K562 (cell line): ENCODE results near the gene NR1D2. TPM values are rescaled to one million over a fixed set of nuclear protein-coding genes. Genes with fewer than 3 reads are reported as not detected.

Source experiments
- ATAC-seq: fragments of 200-7000 bp; cut with Tn5 transposase; 3 replicates; pipeline ENCODE4 v1.9.1; 2020; ENCODE audit warnings: moderate library complexity
- BruUV-seq: library from RNA; stranded (reverse); fragments of 400-500 nt; replicated peaks from 2 replicates; lab custom pipeline; 2021; lab: Mats Ljungman, UMichigan
- CTCF ChIA-PET: fragments of 300-600 bp; formaldehyde crosslinking; extraction: SDS; loops from one replicate; lab custom pipeline; 2021; ENCODE audit warnings: low intra/inter-chr PET ratio; lab: Yijun Ruan, JAX
- POLR2A ChIA-PET: fragments of 300-600, 350-650 bp; sonication (Branson Sonifier 250); formaldehyde crosslinking; extraction: SDS; loops from one replicate; lab custom pipeline; 2021; ENCODE audit warnings: antibody characterized with exemption, inconsistent platforms; lab: Yijun Ruan, JAX
- DNase-seq, 4 experiments: peaks; one replicate each; pipeline versions ENCODE4 v3.0.0 to v3.0.0-alpha.2; 2011 to 2018; ENCODE audit warnings: low spot score in 3 of 4, mixed read lengths in 3 of 4; ENCODE audit errors: extremely low read depth in 1 of 4
- FAIRE-seq: peaks from 2 replicates; lab custom pipeline; 2011; peaks lifted over from hg19 to GRCh38; lab: Jason Lieb, UNC
- H2AFZ ChIP-seq: 2 replicates; pipeline ENCODE4 v1.6.0; 2011; ENCODE audit warnings: low read depth, low read length, control low read depth, inconsistent platforms
- H3K27ac ChIP-seq: fragments of 200-600 bp; 3 replicates; pipeline ENCODE4 v1.8.0; 2011; ENCODE audit warnings: low read depth, mild to moderate bottlenecking, control low read depth, inconsistent platforms, low read length, moderate library complexity, mixed read lengths; ENCODE audit errors: extremely low read depth
- H3K27me3 ChIP-seq, 2 experiments: fragments of 300-600 bp in 1 of 2; 2 replicates in 1 of 2; 3 replicates in 1 of 2; pipeline versions ENCODE4 v1.6.0 to v1.8.0; 2011; ENCODE audit warnings: inconsistent platforms in 2 of 2, low read length in 2 of 2, mild to moderate bottlenecking in 1 of 2, mixed read lengths in 1 of 2, moderate library complexity in 1 of 2; ENCODE audit not compliant: control insufficient read depth in 2 of 2, insufficient read depth in 2 of 2
- H3K36me3 ChIP-seq: fragments of 300-600 bp; 3 replicates; pipeline ENCODE4 v1.8.0; 2011; ENCODE audit warnings: mild to moderate bottlenecking, low read length, inconsistent platforms; ENCODE audit not compliant: control insufficient read depth, insufficient read depth
- H3K4me1 ChIP-seq, 2 experiments: fragments of 200-600 bp in 1 of 2; replicated peaks in 1 of 2; 2 replicates in 1 of 2; 3 replicates in 1 of 2; pipeline versions ENCODE4 v1.5.1 to v1.8.0; 2011; ENCODE audit warnings: inconsistent platforms in 2 of 2, low read length in 2 of 2, mild to moderate bottlenecking in 1 of 2, mixed read lengths in 1 of 2, moderate library complexity in 1 of 2; ENCODE audit not compliant: control insufficient read depth in 2 of 2, insufficient read depth in 2 of 2
- H3K4me2 ChIP-seq: 2 replicates; pipeline ENCODE4 v1.6.1; 2011; ENCODE audit warnings: low read length, control low read depth, inconsistent platforms, mixed read lengths; ENCODE audit not compliant: insufficient read depth
- H3K4me3 ChIP-seq: fragments of 200-600 bp; sonication (generic), shearing (Covaris generic); 2 replicates; pipeline ENCODE4 v1.5.1; 2016; ENCODE audit warnings: control low read depth, inconsistent platforms
- H3K79me2 ChIP-seq: fragments of 200-600 bp; 3 replicates; pipeline ENCODE4 v1.8.0; 2011; ENCODE audit warnings: low read length, inconsistent platforms; ENCODE audit not compliant: control insufficient read depth, insufficient read depth
- H3K9ac ChIP-seq, 2 experiments: 2 replicates each; pipeline versions ENCODE4 v1.6.0 to v1.6.1; 2011; ENCODE audit warnings: low read depth in 2 of 2, low read length in 2 of 2, control low read depth in 1 of 2, inconsistent platforms in 1 of 2, mild to moderate bottlenecking in 1 of 2, mixed read lengths in 1 of 2; ENCODE audit not compliant: insufficient read depth in 1 of 2
- H3K9me1 ChIP-seq: one replicate; pipeline ENCODE4 v1.6.0; 2011; ENCODE audit warnings: inconsistent platforms, mild to moderate bottlenecking, low read length, moderate library complexity; ENCODE audit not compliant: control insufficient read depth, insufficient read depth
- H3K9me3 ChIP-seq: replicated peaks from 2 replicates; pipeline ENCODE4 v1.5.1; 2011; ENCODE audit warnings: low read depth, low read length, inconsistent platforms; ENCODE audit not compliant: control insufficient read depth, insufficient read depth
- H4K20me1 ChIP-seq: replicated peaks from 2 replicates; pipeline ENCODE4 v1.6.1; 2011; ENCODE audit warnings: low read length, inconsistent platforms, mixed read lengths; ENCODE audit not compliant: control insufficient read depth, insufficient read depth
- CBFA2T2 ChIP-seq: fragments of 450-650 bp; conservative IDR thresholded peaks from 2 replicates; pipeline ENCODE4 v1.6.1; 2017; ENCODE audit warnings: mild to moderate bottlenecking
- ESRRB ChIP-seq: fragments of 250-450 bp; sonication (Bioruptor Pico); IDR thresholded peaks from 2 replicates; pipeline ENCODE4 v1.5.0; 2020; ENCODE audit warnings: mild to moderate bottlenecking, moderate library complexity, borderline replicate concordance
- EWSR1 ChIP-seq: fragments of 450-650 bp; IDR thresholded peaks from 2 replicates; pipeline ENCODE4 v1.6.1; 2018; ENCODE audit warnings: borderline replicate concordance, mild to moderate bottlenecking, low read depth, moderate library complexity; ENCODE audit not compliant: partially characterized antibody
- GABPB1 ChIP-seq: sonication (generic); formaldehyde crosslinking; IDR thresholded peaks from 2 replicates; pipeline ENCODE4 v1.8.0; 2022; ENCODE audit warnings: mild to moderate bottlenecking, missing genetic modification reagents
- KDM1A ChIP-seq, 2 experiments: fragments of 450-650 bp; IDR thresholded peaks; 2 replicates each; pipeline ENCODE4 v1.6.1; 2016; ENCODE audit warnings: mild to moderate bottlenecking in 2 of 2
- MYNN ChIP-seq, 2 experiments: sonication (generic); formaldehyde crosslinking in 1 of 2; IDR thresholded peaks; 2 replicates each; pipeline versions ENCODE4 v1.5.0 to v1.6.1; 2016 to 2020; ENCODE audit warnings: antibody characterized with exemption in 1 of 2, missing genetic modification reagents in 1 of 2
- RCOR1 ChIP-seq, 2 experiments: IDR thresholded peaks; 2 replicates each; pipeline ENCODE4 v1.6.1; 2012; ENCODE audit warnings: low read depth in 2 of 2, low read length in 2 of 2, borderline replicate concordance in 1 of 2, improper control_type of control experiment in 1 of 2
- TBP ChIP-seq: optimal IDR thresholded peaks from 2 replicates; pipeline ENCODE3; 2011; ENCODE audit warnings: low read depth, low read length, improper control_type of control experiment
- UBTF ChIP-seq, 2 experiments: IDR thresholded peaks; 2 replicates each; pipeline ENCODE4 v1.6.1; 2012; ENCODE audit warnings: improper control_type of control experiment in 2 of 2, low read depth in 2 of 2, low read length in 2 of 2, borderline replicate concordance in 1 of 2
- ZNF134 ChIP-seq: fragments of 250-450 bp; sonication (Bioruptor Pico); conservative IDR thresholded peaks from 2 replicates; pipeline ENCODE4 v1.4.0; 2020
- ZNF165 ChIP-seq: fragments of 250-450 bp; sonication (Bioruptor Pico); IDR thresholded peaks from 2 replicates; pipeline ENCODE4 v1.4.0; 2020; ENCODE audit warnings: borderline replicate concordance
- WGBS: fragments of 100-300 bp; shearing (Covaris generic); methylation state at CpG from one replicate; pipeline ENCODE4 v1.1.6; 2016; ENCODE audit warnings: low coverage, mixed read lengths; ENCODE audit not compliant: insufficient coverage; ENCODE audit errors: missing lambda C conversion rate; 5-methylcytosine and 5-hydroxymethylcytosine counted together
- in situ Hi-C: fragments of 300-500 bp; cut with MboI; formaldehyde crosslinking; loops from 4 replicates; pipeline ENCODE4 v1.15.0; 2018; ENCODE audit warnings: inconsistent platforms, mixed read lengths
- intact Hi-C: fragments of 100-400 bp; cut with micrococcal nuclease; formaldehyde crosslinking; loops from 2 replicates; pipeline ENCODE4 v1.14.2; 2022
- polyA plus RNA-seq, 8 experiments: library from polyadenylated mRNA; depleted of rRNA in 4 of 8; stranded (reverse) in 5 of 8; unstranded in 3 of 8; fragments of >200 nt; fragmentation: Nextera tagmentation in 2 of 8; fragmentation: Illumina TruSeq in 1 of 8; extraction: Ambion mirVana in 2 of 8; extraction: Trizol in 1 of 8; gene quantifications; 2 replicates each; pipeline versions ENCODE4 v1.2.1 to v1.2.3, GENCODE V29; 2011 to 2014; ENCODE audit warnings: inconsistent platforms in 1 of 8, missing spikeins in 1 of 8
- total RNA-seq, 7 experiments: library from RNA; depleted of rRNA in 6 of 7; stranded (reverse); fragments of >200 nt in 6 of 7; fragmentation: Illumina TruSeq in 2 of 7; extraction: Trizol in 2 of 7; gene quantifications; 2 replicates each; pipeline versions ENCODE4 v1.2.1 to v1.2.3, GENCODE V29; 2011 to 2021; ENCODE audit warnings: low replicate concordance in 1 of 7
- TF ChIP-seq, protein P1 (sequence below), 3 experiments: IDR thresholded peaks in 2 of 3; conservative IDR thresholded peaks in 1 of 3; 2 replicates each; pipeline ENCODE4 v1.5.1; 2011 to 2012; ENCODE audit warnings: low read length in 3 of 3, mild to moderate bottlenecking in 3 of 3, control low read depth in 2 of 3, improper control_type of control experiment in 1 of 3, inconsistent platforms in 1 of 3, low read depth in 1 of 3, mixed read lengths in 1 of 3, moderate library complexity in 1 of 3; ENCODE audit not compliant: insufficient read depth in 2 of 3
- TF ChIP-seq, protein P2 (sequence below): sonication (generic); formaldehyde crosslinking; IDR thresholded peaks from 2 replicates; pipeline ENCODE4 v1.8.0; 2022; ENCODE audit warnings: mild to moderate bottlenecking, missing genetic modification reagents
- TF ChIP-seq, protein P3 (sequence below): fragments of 450-650 bp; formaldehyde crosslinking; IDR thresholded peaks from 2 replicates; pipeline ENCODE4 v1.4.0; 2022; ENCODE audit warnings: missing genetic modification characterization

NR1D2 gene
- total and polyA plus RNA-seq, 9 of the 15 experiments (the other 6 are each of a cell fraction or from before 2014, with no cell fraction given), result 1.2 to 5.5 (median 2.9) TPM

DNA sequence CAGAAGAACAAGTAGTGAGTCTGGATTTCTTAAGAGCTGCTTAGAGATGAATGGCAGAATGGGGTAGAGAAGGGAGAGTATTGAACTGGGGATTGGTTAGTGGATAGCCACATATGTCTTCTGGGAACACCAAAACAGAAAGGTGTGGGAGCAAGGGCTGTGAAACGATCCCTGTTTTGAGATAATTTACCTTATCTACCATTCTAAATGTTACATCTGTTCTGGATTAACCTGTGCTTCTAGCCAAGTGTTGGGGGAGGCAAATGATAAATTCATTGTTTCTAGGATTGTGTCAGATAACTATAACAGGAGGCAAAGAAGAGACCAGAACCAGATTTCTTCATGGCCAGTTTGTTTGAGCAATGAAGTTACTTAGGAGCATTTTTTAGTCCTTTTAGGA lies 8.4 kb downstream of the NR1D2 start (continued):
- no peak for TF ChIP-seq UBTF (IDR thresholded peaks at IDR 0.05; ENCODE audit: borderline replicate concordance in 1 of 2, low read depth in 2 of 2, low read length in 2 of 2)
- 0 out of 4 replicates have a peak, but pooled peaks of 1 of the 2 experiments have one; percentile 13 for TF ChIP-seq RCOR1 (IDR thresholded peaks at IDR 0.05; ENCODE audit: borderline replicate concordance in 1 of 2, low read depth in 2 of 2, low read length in 2 of 2)
- peak; percentile 63 for TF ChIP-seq CBFA2T2

- DNase-seq, result no peak
- H3K4me2 ChIP-seq, result no peak overlapping the region
- intact Hi-C loops (no loop called here), in situ Hi-C loops (no loop called here)
- WGBS, result 60% methylated on average over 5 of the region's 5 CpGs
- no peaks in the 10 kb centered on the region; the same call in 2 of the 3 replicates for H3K36me3 ChIP-seq
- no peak for ATAC-seq
- CTCF ChIA-PET, result no interaction called here
- H3K4me3 ChIP-seq, result no peak overlapping the region
- no TSS peak for BruUV-seq
- FAIRE-seq, result no peak
- H3K9ac ChIP-seq, result no peak overlapping the region
- no peak overlapping the region for H2AFZ ChIP-seq
- H3K9me3 ChIP-seq, result no peaks in the 10 kb centered on the region
- H3K4me1 ChIP-seq, result peaks cover 0 to 14% of the 10 kb centered on the region in 2 experiments; a peak in 2 of 5 replicates
- H3K27ac ChIP-seq, result no peak overlapping the region
- POLR2A ChIA-PET, result interaction anchor here (1.3 kb wide), 1 partner anchor 37 kb away, joined by 11 read pairs; the partner anchor contains the start of genes NKIRAS1 and RPL15
- no peaks in the 10 kb centered on the region for H3K27me3 ChIP-seq
- no peaks in the 10 kb centered on the region for H3K79me2 ChIP-seq
- H3K9me1 ChIP-seq, result no peaks in the 10 kb centered on the region
- H4K20me1 ChIP-seq, result no peaks in the 10 kb centered on the region
- TF ChIP-seq ZNF165 (CRISPR knock-in tag) (no peak), ESRRB (no peak), TBP (no peak), KDM1A (IDR thresholded peaks at IDR 0.05) (no peak), MYNN (IDR thresholded peaks at IDR 0.05) (no peak), MYNN (CRISPR knock-in tag; IDR thresholded peaks at IDR 0.05) (no peak), EWSR1 (no peak), ZNF134 (CRISPR knock-in tag) (no peak), GABPB1 (CRISPR knock-in tag) (no peak)
- TF ChIP-seq, protein P1, sequence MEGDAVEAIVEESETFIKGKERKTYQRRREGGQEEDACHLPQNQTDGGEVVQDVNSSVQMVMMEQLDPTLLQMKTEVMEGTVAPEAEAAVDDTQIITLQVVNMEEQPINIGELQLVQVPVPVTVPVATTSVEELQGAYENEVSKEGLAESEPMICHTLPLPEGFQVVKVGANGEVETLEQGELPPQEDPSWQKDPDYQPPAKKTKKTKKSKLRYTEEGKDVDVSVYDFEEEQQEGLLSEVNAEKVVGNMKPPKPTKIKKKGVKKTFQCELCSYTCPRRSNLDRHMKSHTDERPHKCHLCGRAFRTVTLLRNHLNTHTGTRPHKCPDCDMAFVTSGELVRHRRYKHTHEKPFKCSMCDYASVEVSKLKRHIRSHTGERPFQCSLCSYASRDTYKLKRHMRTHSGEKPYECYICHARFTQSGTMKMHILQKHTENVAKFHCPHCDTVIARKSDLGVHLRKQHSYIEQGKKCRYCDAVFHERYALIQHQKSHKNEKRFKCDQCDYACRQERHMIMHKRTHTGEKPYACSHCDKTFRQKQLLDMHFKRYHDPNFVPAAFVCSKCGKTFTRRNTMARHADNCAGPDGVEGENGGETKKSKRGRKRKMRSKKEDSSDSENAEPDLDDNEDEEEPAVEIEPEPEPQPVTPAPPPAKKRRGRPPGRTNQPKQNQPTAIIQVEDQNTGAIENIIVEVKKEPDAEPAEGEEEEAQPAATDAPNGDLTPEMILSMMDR (IDR thresholded peaks at IDR 0.05 in 2 of 3, conservative IDR thresholded peaks at IDR 0.05 in 1 of 3; ENCODE audit: insufficient read depth in 2 of 3, low read depth in 1 of 3, low read length in 3 of 3), result no peak
- TF ChIP-seq, protein P2, sequence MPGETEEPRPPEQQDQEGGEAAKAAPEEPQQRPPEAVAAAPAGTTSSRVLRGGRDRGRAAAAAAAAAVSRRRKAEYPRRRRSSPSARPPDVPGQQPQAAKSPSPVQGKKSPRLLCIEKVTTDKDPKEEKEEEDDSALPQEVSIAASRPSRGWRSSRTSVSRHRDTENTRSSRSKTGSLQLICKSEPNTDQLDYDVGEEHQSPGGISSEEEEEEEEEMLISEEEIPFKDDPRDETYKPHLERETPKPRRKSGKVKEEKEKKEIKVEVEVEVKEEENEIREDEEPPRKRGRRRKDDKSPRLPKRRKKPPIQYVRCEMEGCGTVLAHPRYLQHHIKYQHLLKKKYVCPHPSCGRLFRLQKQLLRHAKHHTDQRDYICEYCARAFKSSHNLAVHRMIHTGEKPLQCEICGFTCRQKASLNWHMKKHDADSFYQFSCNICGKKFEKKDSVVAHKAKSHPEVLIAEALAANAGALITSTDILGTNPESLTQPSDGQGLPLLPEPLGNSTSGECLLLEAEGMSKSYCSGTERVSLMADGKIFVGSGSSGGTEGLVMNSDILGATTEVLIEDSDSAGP, result no peak
- TF ChIP-seq, protein P3, sequence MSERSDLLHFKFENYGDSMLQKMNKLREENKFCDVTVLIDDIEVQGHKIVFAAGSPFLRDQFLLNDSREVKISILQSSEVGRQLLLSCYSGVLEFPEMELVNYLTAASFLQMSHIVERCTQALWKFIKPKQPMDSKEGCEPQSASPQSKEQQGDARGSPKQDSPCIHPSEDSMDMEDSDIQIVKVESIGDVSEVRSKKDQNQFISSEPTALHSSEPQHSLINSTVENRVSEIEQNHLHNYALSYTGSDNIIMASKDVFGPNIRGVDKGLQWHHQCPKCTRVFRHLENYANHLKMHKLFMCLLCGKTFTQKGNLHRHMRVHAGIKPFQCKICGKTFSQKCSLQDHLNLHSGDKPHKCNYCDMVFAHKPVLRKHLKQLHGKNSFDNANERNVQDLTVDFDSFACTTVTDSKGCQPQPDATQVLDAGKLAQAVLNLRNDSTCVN, result no peak
Measured at GRCh38 chr3:23954144-23954543, 9.1 kb downstream of the NR1D2 start.
